Panc1 (cell line): ENCODE results near the gene CACUL1. TPM values are rescaled to one million over a fixed set of nuclear protein-coding genes. Genes with fewer than 3 reads are reported as not detected.

Experiments
- ATAC-seq: fragments of 200-7000 bp; cut with Tn5 transposase; 2 replicates; pipeline ENCODE4 v1.9.1; 2020; ENCODE audit warnings: mild to moderate bottlenecking, moderate library complexity
- BruUV-seq: library from RNA; stranded (reverse); fragments of 400-500 nt; replicated peaks from 2 replicates; lab custom pipeline; 2021; lab: Mats Ljungman, UMichigan
- CTCF ChIA-PET: fragments of 300-600 bp; sonication (Branson Sonifier 250); formaldehyde crosslinking; loops from one replicate; lab custom pipeline; 2022; ENCODE audit warnings: antibody characterized with exemption; lab: Charles Lee
- POLR2A ChIA-PET: fragments of 300-600 bp; sonication (Branson Sonifier 250); formaldehyde crosslinking; loops from one replicate; lab custom pipeline; 2022; ENCODE audit warnings: antibody characterized with exemption; lab: Charles Lee
- DNase-seq: peaks from one replicate; pipeline ENCODE4 v3.0.0-alpha.2; 2010; ENCODE audit warnings: low read depth, low spot score
- H3K27ac ChIP-seq: 2 replicates; pipeline ENCODE4 v1.5.1; 2011; ENCODE audit warnings: mild to moderate bottlenecking, low read length, inconsistent platforms
- H3K27me3 ChIP-seq: fragments of 200-500 bp; sonication (Bioruptor generic); 2 replicates; pipeline ENCODE4 v1.6.0; 2014; ENCODE audit warnings: low read length, inconsistent platforms; ENCODE audit not compliant: control insufficient read depth, insufficient read depth
- H3K36me3 ChIP-seq: fragments of 200-500 bp; sonication (Bioruptor generic); 2 replicates; pipeline ENCODE4 v1.5.1; 2014; ENCODE audit warnings: inconsistent platforms, mild to moderate bottlenecking, low read length, moderate library complexity; ENCODE audit not compliant: control insufficient read depth, insufficient read depth
- H3K4me1 ChIP-seq: 2 replicates; pipeline ENCODE4 v1.5.1; 2011; ENCODE audit warnings: inconsistent platforms, mild to moderate bottlenecking, low read length, moderate library complexity; ENCODE audit not compliant: control insufficient read depth, insufficient read depth
- H3K4me3 ChIP-seq, 2 experiments: 2 replicates each; pipeline ENCODE4 v1.5.1; 2011 to 2012; ENCODE audit warnings: low read depth in 2 of 2, low read length in 2 of 2, mild to moderate bottlenecking in 2 of 2, inconsistent platforms in 1 of 2, moderate library complexity in 1 of 2
- H3K9me3 ChIP-seq: fragments of 200-500 bp; sonication (Bioruptor generic); 2 replicates; pipeline ENCODE4 v1.5.1; 2014; ENCODE audit warnings: low read depth, mild to moderate bottlenecking, inconsistent platforms, low read length, moderate library complexity; ENCODE audit not compliant: control insufficient read depth, insufficient read depth
- POLR2AphosphoS5 ChIP-seq: IDR thresholded peaks from 2 replicates; pipeline ENCODE4 v1.6.1; 2012; ENCODE audit warnings: mild to moderate bottlenecking, low read depth, low read length, moderate library complexity
- SIN3A ChIP-seq: IDR thresholded peaks from 2 replicates; pipeline ENCODE4 v1.6.1; 2012; ENCODE audit warnings: low read depth, mild to moderate bottlenecking, low read length, moderate library complexity, borderline replicate concordance; ENCODE audit not compliant: insufficient read depth
- TCF7L2 ChIP-seq: IDR thresholded peaks from 2 replicates; pipeline ENCODE4 v1.6.1; 2011; ENCODE audit warnings: mild to moderate bottlenecking, low read depth, low read length, inconsistent platforms
- in situ Hi-C: cut with HindIII; loops from 2 replicates; pipeline ENCODE4 v1.10.0; 2016; ENCODE audit warnings: low sequenced_read_pairs, low pct_unique_long_range_greater_than_20kb
- intact Hi-C: fragments of 100-400 bp; cut with micrococcal nuclease; formaldehyde crosslinking; loops from one replicate; pipeline ENCODE4 v1.10.0; 2022; ENCODE audit not compliant: unreplicated experiment
- total RNA-seq: library from RNA; stranded (reverse); gene quantifications from one replicate; pipeline ENCODE4 v1.2.1, GENCODE V29; 2021; ENCODE audit not compliant: unreplicated experiment
- TF ChIP-seq, protein P1 (sequence below): fragments of 450-650 bp; IDR thresholded peaks from 2 replicates; pipeline ENCODE4 v1.5.1; 2017; ENCODE audit warnings: mild to moderate bottlenecking
- TF ChIP-seq, protein P2 (sequence below), 2 experiments: IDR thresholded peaks; 2 replicates each; pipeline ENCODE4 v1.6.1; 2011 to 2012; ENCODE audit warnings: low read depth in 2 of 2, control low read depth in 1 of 2, low read length in 1 of 2, mild to moderate bottlenecking in 1 of 2, moderate library complexity in 1 of 2; ENCODE audit not compliant: insufficient read depth in 1 of 2

The CACUL1 gene
- total RNA-seq, 1 experiment from 2014 or later, result 44.1 TPM

DNA sequence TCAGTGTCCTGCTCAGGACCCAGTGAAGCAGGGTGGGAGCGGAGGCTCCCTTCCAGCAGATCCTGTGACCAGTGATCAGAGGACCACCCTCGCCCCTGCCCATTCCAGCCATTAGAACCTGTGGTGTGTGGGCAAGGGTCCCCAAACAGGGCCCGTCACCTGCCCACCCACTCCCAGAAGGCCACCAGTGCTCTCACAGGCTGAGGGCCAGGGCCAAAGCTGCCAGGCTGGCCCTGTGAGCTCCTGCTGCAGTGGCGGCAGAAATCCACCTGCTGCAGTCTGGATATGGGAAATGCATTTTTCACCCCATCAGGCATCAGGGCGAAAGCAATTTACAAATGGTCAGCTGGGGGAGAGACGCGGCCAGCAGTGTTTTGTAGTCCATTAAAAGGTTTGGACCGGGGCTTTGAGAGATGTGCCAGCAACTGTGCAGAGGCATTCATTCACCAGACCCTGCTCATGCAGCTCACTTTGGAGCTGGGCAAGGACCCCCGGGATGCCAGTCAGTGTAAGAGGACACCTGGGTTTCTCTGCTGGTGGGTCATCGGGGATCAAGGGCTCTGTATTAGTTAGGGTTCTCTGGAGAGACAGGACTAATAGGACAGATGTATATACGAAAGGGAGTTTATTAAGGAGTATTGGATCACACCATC lies 84.2 kb downstream of the CACUL1 start:
- Histone ChIP-seq H3K36me3 (no peaks in the 10 kb centered on the region), H3K27ac (no peak overlapping the region), H3K4me1 (no peaks in the 10 kb centered on the region), H3K9me3 (no peaks in the 10 kb centered on the region), H3K27me3 (no peaks in the 10 kb centered on the region), H3K4me3 (no peak overlapping the region)
- intact Hi-C loops (no loop called here), in situ Hi-C loops (no loop called here)
- DNase-seq, result no peak
- no TSS peak for BruUV-seq
- ChIA-PET CTCF (no interaction called here), POLR2A (no interaction called here)
- no peak for ATAC-seq
- TF ChIP-seq, protein P1, sequence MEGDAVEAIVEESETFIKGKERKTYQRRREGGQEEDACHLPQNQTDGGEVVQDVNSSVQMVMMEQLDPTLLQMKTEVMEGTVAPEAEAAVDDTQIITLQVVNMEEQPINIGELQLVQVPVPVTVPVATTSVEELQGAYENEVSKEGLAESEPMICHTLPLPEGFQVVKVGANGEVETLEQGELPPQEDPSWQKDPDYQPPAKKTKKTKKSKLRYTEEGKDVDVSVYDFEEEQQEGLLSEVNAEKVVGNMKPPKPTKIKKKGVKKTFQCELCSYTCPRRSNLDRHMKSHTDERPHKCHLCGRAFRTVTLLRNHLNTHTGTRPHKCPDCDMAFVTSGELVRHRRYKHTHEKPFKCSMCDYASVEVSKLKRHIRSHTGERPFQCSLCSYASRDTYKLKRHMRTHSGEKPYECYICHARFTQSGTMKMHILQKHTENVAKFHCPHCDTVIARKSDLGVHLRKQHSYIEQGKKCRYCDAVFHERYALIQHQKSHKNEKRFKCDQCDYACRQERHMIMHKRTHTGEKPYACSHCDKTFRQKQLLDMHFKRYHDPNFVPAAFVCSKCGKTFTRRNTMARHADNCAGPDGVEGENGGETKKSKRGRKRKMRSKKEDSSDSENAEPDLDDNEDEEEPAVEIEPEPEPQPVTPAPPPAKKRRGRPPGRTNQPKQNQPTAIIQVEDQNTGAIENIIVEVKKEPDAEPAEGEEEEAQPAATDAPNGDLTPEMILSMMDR, result no peak
- TF ChIP-seq, protein P2, sequence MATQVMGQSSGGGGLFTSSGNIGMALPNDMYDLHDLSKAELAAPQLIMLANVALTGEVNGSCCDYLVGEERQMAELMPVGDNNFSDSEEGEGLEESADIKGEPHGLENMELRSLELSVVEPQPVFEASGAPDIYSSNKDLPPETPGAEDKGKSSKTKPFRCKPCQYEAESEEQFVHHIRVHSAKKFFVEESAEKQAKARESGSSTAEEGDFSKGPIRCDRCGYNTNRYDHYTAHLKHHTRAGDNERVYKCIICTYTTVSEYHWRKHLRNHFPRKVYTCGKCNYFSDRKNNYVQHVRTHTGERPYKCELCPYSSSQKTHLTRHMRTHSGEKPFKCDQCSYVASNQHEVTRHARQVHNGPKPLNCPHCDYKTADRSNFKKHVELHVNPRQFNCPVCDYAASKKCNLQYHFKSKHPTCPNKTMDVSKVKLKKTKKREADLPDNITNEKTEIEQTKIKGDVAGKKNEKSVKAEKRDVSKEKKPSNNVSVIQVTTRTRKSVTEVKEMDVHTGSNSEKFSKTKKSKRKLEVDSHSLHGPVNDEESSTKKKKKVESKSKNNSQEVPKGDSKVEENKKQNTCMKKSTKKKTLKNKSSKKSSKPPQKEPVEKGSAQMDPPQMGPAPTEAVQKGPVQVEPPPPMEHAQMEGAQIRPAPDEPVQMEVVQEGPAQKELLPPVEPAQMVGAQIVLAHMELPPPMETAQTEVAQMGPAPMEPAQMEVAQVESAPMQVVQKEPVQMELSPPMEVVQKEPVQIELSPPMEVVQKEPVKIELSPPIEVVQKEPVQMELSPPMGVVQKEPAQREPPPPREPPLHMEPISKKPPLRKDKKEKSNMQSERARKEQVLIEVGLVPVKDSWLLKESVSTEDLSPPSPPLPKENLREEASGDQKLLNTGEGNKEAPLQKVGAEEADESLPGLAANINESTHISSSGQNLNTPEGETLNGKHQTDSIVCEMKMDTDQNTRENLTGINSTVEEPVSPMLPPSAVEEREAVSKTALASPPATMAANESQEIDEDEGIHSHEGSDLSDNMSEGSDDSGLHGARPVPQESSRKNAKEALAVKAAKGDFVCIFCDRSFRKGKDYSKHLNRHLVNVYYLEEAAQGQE (IDR thresholded peaks at IDR 0.05; ENCODE audit: insufficient read depth in 1 of 2, low read depth in 2 of 2, low read length in 1 of 2), result no peak
- no peak for TF ChIP-seq POLR2AphosphoS5
- no peak for TF ChIP-seq SIN3A
- no peak for TF ChIP-seq TCF7L2

DNA sequence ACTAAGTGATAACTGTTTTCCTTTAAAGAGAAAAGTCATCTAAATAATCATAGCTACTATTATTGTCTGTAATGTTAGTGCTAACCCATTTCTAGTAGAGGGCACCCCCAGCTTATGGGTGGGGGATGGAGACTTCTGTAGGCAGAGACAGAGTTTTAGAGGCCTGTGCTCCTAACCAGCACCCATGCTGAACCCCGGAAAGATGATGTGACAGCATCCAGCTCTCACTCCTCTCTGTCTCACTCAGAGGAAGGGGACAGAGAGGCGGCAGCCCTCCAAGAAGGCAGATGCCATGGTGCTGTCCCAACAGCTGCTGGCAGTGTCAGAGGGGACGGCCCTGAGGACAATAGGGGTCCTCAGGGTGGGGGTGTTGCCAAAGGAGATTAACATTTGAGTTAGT lies 84.9 kb downstream of the CACUL1 start:
- BruUV-seq, result no TSS peak
- no peaks in the 10 kb centered on the region for H3K4me1 ChIP-seq
- in situ Hi-C loops, result no loop called here
- intact Hi-C loops, result no loop called here
- POLR2A ChIA-PET, result no interaction called here
- H3K9me3 ChIP-seq, result no peaks in the 10 kb centered on the region
- DNase-seq (no peak), ATAC-seq (no peak)
- CTCF ChIA-PET, result no interaction called here
- H3K27me3 ChIP-seq, result no peaks in the 10 kb centered on the region
- no peak overlapping the region for H3K27ac ChIP-seq
- TF ChIP-seq, protein P1, result no peak
- TF ChIP-seq, protein P2 (IDR thresholded peaks at IDR 0.05; ENCODE audit: insufficient read depth in 1 of 2, low read depth in 2 of 2, low read length in 1 of 2), result no peak
- TF ChIP-seq TCF7L2 (no peak), SIN3A (no peak), POLR2AphosphoS5 (no peak)
- H3K36me3 ChIP-seq, result no peaks in the 10 kb centered on the region
- H3K4me3 ChIP-seq, result no peak overlapping the region
